ENCODE measurements around the gene EPN2.

The EPN2 gene

DNA sequence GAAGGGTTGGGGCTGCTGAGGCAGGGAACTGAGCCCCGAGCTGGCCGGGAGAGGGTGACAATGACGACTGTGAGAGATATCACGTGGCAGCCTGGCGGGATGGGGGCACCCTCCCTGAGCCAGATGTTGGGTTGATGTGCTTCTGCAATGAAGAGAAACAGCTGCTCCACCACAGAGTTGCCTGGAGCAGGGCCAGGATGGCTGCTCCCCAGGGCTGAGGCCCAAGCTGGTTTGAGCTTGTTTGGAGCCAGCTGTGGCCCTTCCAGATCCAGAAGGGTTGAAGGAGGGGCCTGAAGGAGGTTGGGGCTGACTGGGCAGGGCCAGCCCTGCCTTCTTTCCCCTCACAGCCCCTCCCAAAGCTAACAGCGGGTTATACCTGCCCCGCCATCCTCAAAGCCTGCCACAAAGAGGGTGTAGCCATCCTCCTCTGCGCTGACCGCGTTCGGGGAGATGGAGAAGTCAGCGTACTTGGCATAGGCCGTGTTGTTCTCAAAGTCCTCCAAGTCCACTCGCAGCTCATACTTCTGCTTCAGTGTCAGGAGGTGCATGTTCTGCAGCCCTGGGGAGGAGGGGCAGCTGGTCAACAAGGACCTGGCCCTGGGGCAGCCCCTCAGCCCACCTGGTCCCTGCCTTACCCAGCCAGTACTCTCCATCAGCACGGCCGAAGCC lies 147.7 kb downstream of the EPN2 start:
- DNase-seq = no peak

DNA sequence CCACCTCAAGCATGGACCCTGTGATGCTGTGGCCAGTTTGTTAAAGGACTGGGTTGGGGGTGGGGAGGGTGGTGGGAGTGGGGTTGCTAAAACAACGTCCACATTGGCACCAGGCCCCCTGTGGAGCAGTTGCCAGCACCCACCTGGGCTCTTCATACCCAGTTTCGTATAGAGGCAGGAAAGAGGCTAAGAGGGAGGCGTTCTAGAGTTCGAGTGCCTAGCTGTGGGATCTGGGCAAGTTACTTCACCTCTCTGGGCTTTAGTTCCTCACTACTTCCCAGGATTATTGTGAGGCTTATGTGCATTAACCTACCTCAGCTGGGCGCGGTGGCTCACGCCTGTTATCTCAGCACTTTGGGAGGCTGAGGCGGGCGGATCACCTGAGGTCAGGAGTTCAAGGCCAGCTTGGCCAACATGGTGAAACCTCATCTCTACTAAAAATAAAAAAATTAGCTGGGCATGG lies 148.4 kb downstream of the EPN2 start:
- no peak for DNase-seq

Measured in activated CD4-positive, alpha-beta T cell treated with anti-CD3 and anti-CD28 coated beads, Interleukin-2, amount 50 U/mL, for 48 hours (primary cell).